ENCODE data around the gene GRIP1.

GRIP1 gene

DNA sequence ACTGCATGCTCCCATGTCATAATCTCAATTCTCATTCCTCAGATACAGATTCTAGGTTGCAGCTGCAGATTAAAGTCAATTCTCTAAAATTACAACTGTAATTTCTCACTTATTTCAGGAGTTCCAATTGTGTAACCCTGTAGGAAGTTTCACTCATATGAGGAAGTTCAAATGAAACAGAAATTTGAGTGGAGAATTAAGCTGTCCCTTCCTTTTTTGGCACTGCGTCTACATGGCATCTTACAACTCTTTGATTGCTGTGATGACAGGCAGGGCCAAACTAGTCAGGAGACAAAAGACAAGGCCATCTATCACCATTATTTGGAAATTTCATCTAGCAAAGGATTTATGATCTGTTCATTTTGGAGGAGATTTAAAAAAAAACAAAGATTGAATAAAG lies 13.3 kb upstream of the GRIP1 start:
- no peak for DNase-seq (ENCODE audit: low read depth in 2 of 2)

DNA sequence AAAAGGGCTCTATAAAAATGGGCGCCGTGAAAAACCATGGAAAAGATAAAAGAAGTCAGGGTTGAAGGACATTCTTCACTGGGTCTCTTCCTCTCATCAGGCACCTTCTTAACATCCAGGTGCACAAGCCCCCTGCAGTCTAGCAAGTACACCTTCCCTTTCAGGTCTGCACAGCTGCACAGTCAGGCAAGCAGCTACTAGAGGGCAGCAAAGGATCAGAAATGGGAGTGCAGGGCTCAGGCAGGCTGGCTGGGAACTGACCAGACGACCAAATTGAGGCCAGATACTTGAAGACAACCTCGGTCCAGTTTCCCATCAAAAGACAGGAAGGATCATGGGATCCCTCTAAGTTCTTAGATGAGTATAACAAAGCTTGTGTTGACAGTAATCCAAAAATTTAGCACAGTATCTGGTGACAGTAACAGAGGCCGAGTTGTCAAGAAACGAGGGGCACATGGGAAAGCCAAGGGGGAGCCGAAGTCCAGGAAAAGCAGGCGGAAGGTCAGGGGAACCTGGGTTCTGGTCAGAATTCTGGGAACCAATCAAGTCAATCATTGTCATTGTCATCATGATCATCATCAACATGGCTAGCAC lies 10.1 kb upstream of the GRIP1 start:
- DNase-seq (ENCODE audit: low read depth in 2 of 2), result no peak

DNA sequence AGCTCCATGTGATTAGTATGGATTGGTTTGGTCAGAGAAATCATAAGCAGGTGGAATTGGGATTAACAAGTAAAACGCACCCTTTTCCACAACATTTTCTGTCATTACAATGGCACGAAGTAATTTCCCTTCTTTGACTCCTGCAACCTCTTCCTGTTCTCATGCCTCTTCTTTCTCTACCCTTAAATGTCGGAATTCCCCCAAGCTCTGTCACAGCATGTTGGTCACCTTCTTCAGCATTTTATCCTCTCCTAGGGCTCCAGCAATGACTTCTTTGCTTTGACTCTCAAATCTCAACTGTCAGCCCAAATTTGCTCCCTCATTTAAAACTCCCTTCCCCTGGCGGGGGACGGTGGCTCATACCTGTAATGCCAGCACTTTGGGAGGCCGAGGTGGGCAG lies 5.3 kb upstream of the GRIP1 start:
- DNase-seq (ENCODE audit: low read depth in 2 of 2), result no peak

DNA sequence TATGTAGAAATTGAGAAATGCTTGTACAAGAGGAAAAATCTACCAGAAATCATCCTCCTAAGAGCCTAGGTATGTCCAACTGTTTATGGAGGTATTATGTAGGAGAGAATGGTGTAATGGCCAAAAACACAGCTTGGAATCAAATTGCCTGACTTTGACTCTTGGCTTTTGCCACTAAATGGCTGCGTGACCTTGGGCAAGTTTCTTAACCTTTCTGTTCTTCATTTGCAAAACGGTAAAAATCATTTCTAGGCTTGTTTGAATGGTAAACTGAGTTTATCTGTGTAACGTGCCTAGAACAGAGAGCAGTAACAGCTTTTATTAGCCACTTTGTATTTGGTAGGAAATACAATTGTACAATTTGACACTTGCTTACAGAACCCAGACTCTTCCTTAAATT lies 4.9 kb upstream of the GRIP1 start:
- DNase-seq (ENCODE audit: low read depth in 2 of 2), result no peak

DNA sequence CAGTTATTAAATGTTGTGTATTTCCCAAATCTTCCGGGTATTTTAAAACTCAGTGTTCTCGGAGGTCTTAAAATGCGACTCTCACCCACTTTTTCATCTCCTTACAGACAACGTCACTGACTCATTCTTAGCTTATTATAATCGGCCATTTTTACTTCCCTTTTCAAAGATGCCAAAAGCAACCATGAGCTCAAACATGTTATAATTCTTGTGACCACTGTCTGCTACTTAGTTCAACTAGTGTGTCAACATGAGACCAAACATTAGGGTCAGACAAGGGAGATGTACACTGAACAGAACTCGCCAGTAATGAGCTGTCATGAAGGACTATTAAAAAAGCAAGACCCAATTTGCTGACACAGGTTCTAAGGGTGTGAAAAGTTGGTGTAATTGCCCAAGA lies 4.2 kb upstream of the GRIP1 start:
- DNase-seq (ENCODE audit: low read depth in 2 of 2), result no peak

DNA sequence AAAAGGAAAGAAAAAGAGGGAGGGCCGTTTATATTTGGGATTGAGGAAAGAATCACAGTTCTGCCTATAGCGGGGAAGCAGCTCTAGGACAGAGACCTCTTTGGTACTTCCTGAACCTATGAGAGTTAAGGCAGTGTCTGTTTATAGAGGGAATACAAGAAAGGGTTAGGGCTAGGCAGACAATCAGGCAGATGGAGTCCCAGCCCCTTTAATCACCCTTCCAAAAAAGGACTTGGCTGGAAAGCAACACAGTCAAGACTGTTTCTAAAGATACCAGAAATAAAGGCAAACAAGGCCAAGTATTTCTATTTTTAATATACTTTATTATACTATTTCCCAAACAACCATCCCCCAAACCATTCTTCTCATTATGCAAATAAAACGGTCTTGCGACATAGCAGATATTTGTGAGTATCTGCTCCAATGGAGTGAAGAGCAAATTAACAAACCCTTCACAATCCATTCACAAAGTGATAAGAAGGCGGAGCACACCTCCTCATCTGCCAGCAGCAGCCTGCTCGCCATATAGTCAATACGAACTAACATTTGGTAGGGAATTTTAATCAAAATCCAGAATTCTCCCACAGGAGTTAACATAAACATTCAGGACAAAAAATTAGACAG lies 697 bp upstream of the GRIP1 start:
- DNase-seq (ENCODE audit: low read depth in 2 of 2), result no peak

DNA sequence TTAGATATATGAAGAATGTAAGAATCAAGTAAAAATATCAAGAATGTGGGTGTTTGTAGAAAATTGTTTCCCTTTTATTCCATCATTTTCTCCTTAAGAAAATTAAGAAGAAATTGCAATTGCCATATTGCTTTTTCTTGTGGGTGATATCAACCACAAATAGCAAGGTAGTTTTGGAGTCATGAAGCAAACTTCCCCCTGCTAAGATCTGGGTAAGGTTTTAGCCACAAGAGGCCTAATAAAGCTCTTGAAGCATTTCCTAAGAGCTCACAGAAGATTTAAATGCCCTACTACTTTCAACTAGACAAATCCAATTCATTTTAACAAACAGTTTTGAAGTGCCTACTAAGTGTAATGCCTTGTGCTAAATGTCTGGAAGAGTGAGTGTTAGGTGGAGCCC lies 2.6 kb downstream of the GRIP1 start:
- no peak for DNase-seq (ENCODE audit: low read depth in 2 of 2)

DNA sequence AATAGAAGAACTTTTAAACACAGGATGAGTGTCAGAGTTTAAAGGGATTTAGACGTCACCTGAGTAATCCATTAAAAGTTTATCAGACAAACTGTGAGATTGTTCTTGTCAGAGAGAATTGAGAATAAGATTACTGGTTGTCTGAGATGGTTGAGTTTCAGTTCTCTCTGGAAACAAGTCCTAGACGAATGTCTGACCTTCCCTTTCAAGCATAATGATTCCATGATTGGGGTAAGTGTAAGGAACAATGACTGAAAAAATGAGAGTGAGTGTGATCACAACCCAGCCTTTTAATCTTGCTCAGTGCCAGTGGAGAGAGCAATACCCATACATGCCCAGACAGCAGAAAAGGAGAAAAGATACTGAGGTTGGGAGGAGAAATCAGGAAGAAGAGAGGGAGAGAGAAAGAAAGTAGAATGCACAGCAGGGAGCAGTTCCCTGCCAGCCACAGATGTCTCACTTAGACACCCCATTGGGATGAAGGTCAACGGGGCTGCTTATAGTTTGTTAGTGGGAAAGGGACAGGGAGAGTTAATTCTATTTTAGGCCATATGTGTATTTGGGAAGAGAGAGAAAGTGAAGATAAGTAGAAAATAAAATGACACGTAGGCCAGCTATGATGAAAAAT lies 4.3 kb downstream of the GRIP1 start:
- DNase-seq (ENCODE audit: low read depth in 2 of 2), result no peak

DNA sequence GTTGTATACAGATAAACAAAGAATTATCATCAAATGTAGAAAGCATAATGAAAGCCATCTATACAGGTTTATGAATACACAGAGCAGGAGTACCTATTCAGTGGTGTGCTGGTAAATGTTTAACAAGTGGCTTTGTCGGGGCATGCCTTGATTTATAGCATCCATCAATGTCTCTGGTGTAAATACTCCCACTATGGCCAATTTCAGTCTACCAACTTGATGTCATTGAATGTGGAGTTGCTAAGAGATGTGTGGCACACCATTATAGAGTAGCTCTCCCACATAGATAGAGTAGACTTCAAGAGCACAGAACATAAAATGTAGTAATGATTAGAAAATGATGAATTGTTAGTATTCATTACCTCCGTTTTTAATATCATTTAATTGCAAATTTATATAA lies 9.3 kb downstream of the GRIP1 start:
- no peak for DNase-seq (ENCODE audit: low read depth in 2 of 2)

DNA sequence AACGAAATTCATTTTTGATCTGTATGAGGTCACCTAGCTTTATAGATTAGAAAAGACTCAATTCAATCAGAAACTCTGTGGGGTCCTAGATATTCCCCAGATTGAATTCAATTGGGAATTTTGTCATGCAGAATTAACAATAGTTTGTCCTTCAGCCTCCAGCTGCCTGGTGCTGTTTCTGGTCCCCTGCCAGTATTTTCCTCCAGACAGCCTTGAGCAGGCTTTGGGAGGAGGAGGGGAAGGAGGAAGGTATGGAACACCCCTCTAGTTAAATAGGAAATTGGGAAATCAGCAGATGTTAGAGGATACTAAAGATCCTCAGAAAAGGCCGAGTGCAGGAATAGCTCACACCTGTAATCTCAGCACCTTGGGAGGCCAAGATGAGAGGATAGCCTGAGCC lies 10.6 kb downstream of the GRIP1 start:
- DNase-seq (ENCODE audit: low read depth in 2 of 2), result no peak

DNA sequence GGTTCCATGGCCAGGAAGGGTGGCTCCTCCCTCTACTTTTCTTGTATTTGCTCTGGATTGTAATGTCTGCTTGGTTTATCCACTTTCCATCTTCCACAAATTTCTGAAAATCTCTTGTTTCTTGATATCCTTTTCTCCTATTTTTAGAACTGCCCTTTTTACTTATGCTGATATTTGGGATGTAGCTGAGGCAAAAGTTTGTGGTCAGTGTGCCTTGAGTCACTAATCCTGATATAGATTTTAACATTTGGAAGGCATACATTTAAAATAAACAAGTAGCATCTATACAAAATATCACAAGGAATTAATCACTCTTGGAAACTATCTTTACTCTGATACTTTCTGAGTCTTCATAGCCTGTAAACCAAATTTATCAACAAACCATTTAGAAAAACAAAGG lies 11.0 kb downstream of the GRIP1 start:
- DNase-seq (ENCODE audit: low read depth in 2 of 2), result no peak

DNA sequence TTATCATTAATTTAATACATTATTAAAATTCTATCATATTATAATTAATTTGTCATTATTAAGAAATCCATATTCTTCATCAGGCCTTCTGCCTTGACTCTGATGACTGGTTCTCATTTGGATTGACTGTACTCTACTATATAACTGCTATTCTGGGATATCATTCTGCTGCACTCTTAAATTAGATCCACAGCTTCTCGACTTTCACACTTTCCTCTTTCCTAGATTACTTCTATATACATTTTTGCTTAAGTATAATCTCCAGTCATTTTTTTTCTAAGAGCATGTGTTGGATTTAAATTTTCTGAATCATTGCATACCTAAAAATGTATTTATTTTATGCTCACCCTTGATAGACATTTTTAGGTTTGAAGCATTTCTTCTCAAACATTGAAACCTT lies 12.4 kb downstream of the GRIP1 start:
- no peak for DNase-seq (ENCODE audit: low read depth in 2 of 2)

DNA sequence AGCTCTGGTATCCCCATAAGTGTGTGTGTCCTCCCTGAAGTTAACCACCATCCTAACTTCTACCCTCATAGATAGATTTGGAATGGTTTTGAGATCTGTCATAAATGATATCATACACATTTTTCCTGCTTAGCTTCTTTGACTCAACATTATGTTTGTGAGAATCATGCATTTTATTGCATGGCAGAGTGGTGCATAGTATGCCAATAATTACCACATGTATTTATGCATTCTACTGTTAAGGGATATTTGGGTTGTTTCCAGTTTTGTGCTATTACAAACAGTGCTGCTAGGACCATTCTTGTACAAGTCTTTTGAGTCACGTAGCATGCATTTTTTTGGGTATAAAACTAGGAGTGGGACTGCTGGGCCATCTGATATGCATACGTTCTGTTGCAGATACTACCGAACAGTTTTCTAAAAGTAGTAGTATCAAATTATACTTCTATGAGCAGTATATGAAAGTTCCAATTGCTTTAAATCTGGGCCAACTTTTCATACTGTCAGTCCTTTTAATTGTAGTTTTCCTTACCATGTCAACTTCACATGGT lies 13.4 kb downstream of the GRIP1 start:
- DNase-seq (ENCODE audit: low read depth in 2 of 2), result no peak

DNA sequence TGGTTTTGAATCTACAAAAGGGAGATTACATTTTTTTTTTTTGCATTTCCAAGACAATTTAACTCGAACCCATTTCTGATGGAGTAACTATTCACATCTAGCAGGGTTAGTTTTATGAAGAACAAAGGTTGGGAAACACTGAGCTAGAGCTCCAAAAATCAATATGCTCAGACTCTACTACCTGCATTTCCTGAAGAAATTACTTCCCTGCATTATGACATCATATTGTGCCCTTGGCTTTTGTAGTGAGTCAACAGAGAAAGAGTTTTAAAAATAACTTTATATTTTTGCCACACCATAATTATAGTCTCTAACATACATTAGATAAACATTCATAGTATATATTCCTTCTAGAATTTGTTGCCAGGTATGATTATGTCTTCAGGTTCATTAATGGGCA lies 14.8 kb downstream of the GRIP1 start:
- DNase-seq (ENCODE audit: low read depth in 2 of 2), result no peak

DNA sequence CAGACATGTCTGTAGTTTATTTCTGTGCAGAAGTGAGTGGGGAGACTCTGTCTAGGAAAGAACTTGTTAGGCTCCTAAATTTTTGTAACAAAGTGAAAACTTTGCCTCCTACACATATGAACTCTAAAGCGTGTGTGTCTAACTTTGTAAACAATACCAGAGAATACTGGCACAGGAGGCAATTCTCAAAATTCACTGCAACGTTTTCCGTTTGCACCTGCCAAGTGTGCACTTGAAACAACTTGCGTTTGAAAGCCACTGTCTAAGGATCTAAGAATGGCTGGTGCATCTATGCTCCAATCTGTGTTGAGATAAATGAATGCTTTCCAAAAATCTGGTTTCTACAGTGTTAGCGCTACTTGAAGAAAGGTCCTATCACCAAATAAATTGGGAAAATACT lies 15.3 kb downstream of the GRIP1 start:
- no peak for DNase-seq (ENCODE audit: low read depth in 2 of 2)

DNA sequence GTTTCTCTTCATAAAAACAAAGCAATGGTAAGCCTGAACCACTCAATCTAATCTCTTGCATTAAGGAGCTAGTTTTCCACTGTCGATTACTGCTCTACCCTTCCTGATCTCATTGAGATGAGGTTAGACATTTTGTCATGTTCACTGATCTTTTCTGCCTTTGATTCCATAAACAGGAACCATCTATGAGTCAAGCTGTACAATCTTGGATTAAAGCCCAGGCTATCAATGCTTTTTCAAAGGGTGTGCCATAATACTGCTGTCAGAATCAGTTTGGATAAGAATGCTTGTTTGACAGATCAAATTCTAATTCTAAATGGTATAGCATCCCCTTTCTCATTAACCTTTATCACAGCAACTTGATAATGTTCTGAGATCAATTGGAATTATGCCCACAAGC lies 16.1 kb downstream of the GRIP1 start:
- no peak for DNase-seq (ENCODE audit: low read depth in 2 of 2)

DNA sequence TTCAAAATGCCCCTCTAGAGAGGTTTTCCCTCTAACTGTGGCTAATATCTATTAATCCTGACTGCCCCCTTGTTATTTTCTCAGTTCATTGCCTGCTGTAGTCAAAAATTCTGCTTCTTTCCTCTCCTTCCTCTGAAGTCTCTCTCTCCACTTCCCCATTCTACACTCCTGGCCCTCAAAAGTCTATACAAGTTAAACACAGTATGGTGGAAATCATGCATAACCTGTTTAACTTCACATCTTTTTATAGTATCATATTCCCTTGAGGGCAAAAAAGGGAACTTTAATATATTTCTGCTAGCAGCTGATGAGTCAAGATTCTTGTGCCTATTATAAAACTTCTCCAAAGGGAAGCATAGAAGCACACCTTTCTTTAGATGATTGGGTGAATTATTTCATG lies 16.7 kb downstream of the GRIP1 start:
- DNase-seq (ENCODE audit: low read depth in 2 of 2), result no peak

DNA sequence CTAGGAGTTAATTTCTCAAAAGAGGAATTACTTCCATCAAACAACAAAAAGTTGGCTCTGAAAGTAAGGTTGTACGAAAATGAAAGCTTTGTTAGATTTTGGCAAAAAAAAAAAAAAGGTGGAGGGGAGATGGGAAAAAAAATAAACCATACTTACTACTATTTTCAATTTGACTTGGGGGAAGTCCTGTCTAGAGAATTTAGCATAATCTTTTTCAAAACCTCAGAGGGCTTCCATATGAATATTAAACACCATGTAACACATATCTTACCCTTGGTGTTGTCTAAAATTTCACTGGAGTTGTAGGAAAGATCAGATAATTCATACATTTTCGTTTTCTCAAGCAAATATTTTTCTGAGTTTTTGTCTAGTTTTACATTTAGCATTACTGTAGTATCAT lies 17.5 kb downstream of the GRIP1 start:
- DNase-seq (ENCODE audit: low read depth in 2 of 2), result no peak

DNA sequence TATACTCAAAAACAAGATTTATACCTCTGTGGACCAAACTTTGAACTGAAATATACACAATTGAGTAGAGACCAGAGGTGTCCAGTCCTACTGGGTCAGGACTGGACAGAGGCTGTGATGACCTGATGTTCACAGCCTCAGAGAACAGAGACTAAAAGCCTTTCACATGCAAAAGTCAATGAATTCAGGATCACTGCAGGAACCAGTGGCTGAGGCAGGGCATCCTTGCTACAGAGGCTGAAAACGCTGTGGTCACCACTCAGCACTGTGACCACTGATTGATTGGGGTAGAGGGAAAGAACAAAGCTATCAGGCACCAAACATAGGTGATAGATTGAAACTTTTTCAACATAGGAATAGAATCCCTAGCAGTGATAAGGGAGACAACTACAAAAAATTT lies 25.1 kb downstream of the GRIP1 start:
- no peak for DNase-seq (ENCODE audit: low read depth in 2 of 2)

DNA sequence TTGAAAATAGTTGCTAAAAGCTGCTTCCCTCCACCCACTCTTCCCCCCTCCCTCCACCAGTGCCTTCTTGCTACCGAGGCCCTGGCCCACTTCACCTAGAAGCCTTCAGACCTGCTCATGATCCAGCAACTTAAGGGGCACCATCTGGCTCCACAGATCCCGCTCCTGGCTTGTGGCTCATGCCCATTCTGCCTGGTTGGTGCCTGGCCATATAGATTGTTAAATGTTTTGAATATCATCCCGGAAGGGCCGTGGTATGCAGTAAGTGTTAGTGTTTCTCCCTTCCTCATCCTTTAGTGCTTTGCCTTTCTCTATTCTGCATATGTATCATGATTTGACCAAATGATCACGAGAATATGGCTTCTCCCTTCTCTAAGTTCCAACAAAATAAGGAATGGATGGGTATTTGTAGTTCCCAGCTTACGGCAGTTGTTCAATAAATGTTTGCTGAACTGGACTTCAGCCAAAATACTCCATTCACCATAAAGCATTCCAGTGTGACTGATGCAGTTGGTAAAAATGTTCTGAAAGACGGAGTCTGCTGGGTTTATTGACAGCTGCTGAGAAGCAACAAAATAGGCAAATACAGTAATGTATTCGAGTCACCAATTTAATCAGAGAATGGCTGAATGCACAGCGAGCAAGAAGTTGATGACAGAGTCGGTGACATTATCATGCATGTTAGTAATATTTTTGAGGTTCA lies 30.7 kb downstream of the GRIP1 start:
- no peak for DNase-seq (ENCODE audit: low read depth in 2 of 2)

DNA sequence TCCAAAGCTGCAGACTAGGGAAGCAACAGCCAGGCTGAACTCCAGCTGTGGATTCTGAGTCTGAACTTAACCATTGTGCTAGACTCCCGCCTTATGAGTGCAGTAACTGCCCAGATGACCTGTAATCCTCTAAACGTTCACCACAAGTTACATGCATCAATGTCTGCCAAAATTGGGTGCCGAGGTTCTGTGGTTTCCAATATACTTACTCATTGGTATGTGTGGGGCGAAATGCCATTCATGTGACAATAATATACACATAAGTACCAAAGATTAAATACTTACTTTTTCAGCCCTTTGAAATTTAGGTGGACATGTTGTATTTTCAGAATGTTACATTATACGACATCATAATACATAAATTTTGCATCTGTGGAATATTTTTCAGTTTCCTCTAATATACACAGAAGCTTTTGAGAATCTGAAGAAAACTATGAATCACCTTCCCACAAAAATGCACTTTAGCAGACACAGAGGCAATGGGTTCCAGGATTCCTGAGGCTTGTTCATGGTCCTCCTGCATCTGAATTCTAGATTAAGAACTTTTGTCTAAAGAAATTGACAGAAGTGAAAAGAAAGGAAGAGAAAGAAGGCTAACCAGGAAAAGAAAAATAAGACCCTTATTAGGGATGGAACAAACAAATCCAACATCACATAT lies 31.7 kb downstream of the GRIP1 start:
- no peak for DNase-seq (ENCODE audit: low read depth in 2 of 2)

DNA sequence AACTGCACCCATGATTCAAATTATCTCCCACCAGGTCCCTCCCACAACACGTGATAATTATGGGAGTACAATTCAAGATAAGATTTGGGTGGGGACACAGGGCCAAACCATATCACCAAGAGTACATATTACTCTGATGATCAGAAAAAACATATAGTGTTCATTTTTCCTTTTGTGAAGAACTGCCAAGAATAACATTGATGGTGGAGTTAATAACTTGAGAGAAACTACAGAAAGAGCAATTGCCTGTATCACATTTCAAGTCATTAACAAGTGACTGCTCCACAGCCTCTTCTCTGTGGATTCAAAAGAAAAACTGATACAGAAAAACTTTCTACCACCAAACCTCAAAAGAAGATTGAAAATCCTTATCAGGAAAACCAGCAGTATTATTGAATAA lies 34.7 kb downstream of the GRIP1 start:
- no peak for DNase-seq (ENCODE audit: low read depth in 2 of 2)

All from activated CD4-positive, alpha-beta T cell treated with anti-CD3 and anti-CD28 coated beads for 24 hours (primary cell).